ENCODE measurements around the gene ACOXL. TPM values are rescaled to one million over a fixed set of nuclear protein-coding genes. Genes with fewer than 3 reads are reported as not detected.

The ACOXL gene
- polyA plus RNA-seq, 4 donors = 0.06 to 0.56 TPM; not detected in 2

GRCh38 chr2:111135237-111135909 lies 403.0 kb downstream of the ACOXL start:
- no peak for FAIRE-seq
- Histone ChIP-seq H3K4me1 (ENCODE audit: control insufficient read depth in 3 of 3, insufficient read depth in 2 of 3, low read depth in 1 of 3, low read length in 2 of 3) (no peaks in the 10 kb centered on the region), H3K27ac (ENCODE audit: low read depth in 1 of 3, low read length in 2 of 3) (no peak overlapping the region), H3K4me3 (ENCODE audit: low read depth in 1 of 3, low read length in 3 of 3) (no peak overlapping the region), H3K27me3 (ENCODE audit: control insufficient read depth in 3 of 3, insufficient read depth in 3 of 3, low read length in 3 of 3) (no peaks in the 10 kb centered on the region), H3K36me3 (ENCODE audit: control insufficient read depth in 3 of 3, insufficient read depth in 2 of 3, low read depth in 1 of 3, low read length in 3 of 3) (peaks cover 0 to 32% (median 13%) of the 10 kb centered on the region in 3 donors), H3K9me3 (ENCODE audit: control insufficient read depth in 2 of 2, insufficient read depth in 1 of 2, low read depth in 1 of 2, low read length in 1 of 2) (no peaks in the 10 kb centered on the region)
- WGBS, 3 donors = 93 to 96% (median 93%) methylated on average over 3 of the region's 3 CpGs
- no peak for DNase-seq

GRCh38 chr2:111135910-111136297 lies 403.5 kb downstream of the ACOXL start:
- Histone ChIP-seq H3K27me3 (ENCODE audit: control insufficient read depth in 3 of 3, insufficient read depth in 3 of 3, low read length in 3 of 3) (no peaks in the 10 kb centered on the region), H3K27ac (ENCODE audit: low read depth in 1 of 3, low read length in 2 of 3) (no peak overlapping the region), H3K4me3 (ENCODE audit: low read depth in 1 of 3, low read length in 3 of 3) (no peak overlapping the region), H3K36me3 (ENCODE audit: control insufficient read depth in 3 of 3, insufficient read depth in 2 of 3, low read depth in 1 of 3, low read length in 3 of 3) (peaks cover 0 to 34% (median 13%) of the 10 kb centered on the region in 3 donors), H3K9me3 (ENCODE audit: control insufficient read depth in 2 of 2, insufficient read depth in 1 of 2, low read depth in 1 of 2, low read length in 1 of 2) (peaks cover 0 to 2% of the 10 kb centered on the region in 2 donors), H3K4me1 (ENCODE audit: control insufficient read depth in 3 of 3, insufficient read depth in 2 of 3, low read depth in 1 of 3, low read length in 2 of 3) (no peaks in the 10 kb centered on the region)
- no peak for DNase-seq
- FAIRE-seq = no peak
- 72 to 78% (median 78%) methylated on average over 9 of the region's 9 CpGs for WGBS, 3 donors

- Histone ChIP-seq H3K27ac (ENCODE audit: low read depth in 1 of 3, low read length in 2 of 3) (no peak overlapping the region), H3K27me3 (ENCODE audit: control insufficient read depth in 3 of 3, insufficient read depth in 3 of 3, low read length in 3 of 3) (no peaks in the 10 kb centered on the region), H3K4me3 (ENCODE audit: low read depth in 1 of 3, low read length in 3 of 3) (no peak overlapping the region), H3K9me3 (ENCODE audit: control insufficient read depth in 2 of 2, insufficient read depth in 1 of 2, low read depth in 1 of 2, low read length in 1 of 2) (peaks cover 0 to 3% of the 10 kb centered on the region in 2 donors), H3K36me3 (ENCODE audit: control insufficient read depth in 3 of 3, insufficient read depth in 2 of 3, low read depth in 1 of 3, low read length in 3 of 3) (peaks cover 0 to 43% (median 10%) of the 10 kb centered on the region in 3 donors), H3K4me1 (ENCODE audit: control insufficient read depth in 3 of 3, insufficient read depth in 2 of 3, low read depth in 1 of 3, low read length in 2 of 3) (no peaks in the 10 kb centered on the region)
- WGBS, 3 donors = 83 to 93% (median 88%) methylated on average over 5 of the region's 5 CpGs
- DNase-seq (no peak), FAIRE-seq (no peak)
These were observed 406.5 kb downstream of the ACOXL start for GRCh38 chr2:111138839-111139238.

DNA sequence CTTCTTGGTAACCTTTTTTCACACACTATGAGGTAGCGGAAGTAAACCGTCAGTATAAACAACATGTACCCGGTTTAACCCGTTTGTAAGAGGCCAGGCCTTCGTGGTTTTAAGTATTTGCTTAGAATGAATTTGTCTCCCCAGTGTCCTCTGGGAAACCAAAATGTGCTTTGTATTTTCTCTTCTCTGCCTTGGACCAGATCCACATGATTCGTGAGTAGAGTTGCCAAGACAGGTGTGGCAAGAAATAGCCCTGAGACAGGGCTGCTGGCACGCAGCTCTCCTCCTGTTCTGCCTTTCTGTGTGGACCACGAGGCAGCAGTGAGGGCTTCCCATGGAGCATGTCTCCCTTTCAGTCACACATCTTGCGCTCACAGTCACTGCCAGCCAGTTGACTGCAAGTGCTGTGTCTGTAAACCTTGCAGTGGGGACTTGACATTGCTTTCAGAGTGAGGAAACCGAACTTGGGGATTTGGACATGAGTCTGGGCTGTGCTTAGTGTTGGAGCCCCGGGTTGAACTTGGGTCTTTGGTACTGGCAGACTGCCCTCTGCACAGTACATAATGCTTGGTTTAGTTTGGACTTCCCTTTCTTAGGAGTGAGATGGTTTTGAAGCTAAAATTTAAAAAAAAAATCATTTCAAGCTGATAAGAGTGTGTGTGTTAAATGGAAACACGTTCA lies 407.4 kb downstream of the ACOXL start:
- DNase-seq (no peak), FAIRE-seq (no peak)
- Histone ChIP-seq H3K9me3 (ENCODE audit: control insufficient read depth in 2 of 2, insufficient read depth in 1 of 2, low read depth in 1 of 2, low read length in 1 of 2) (peaks cover 0 to 3% of the 10 kb centered on the region in 2 donors), H3K27ac (ENCODE audit: low read depth in 1 of 3, low read length in 2 of 3) (no peak overlapping the region), H3K27me3 (ENCODE audit: control insufficient read depth in 3 of 3, insufficient read depth in 3 of 3, low read length in 3 of 3) (no peaks in the 10 kb centered on the region), H3K36me3 (ENCODE audit: control insufficient read depth in 3 of 3, insufficient read depth in 2 of 3, low read depth in 1 of 3, low read length in 3 of 3) (peaks cover 0 to 45% (median 13%) of the 10 kb centered on the region in 3 donors), H3K4me1 (ENCODE audit: control insufficient read depth in 3 of 3, insufficient read depth in 2 of 3, low read depth in 1 of 3, low read length in 2 of 3) (no peaks in the 10 kb centered on the region), H3K4me3 (ENCODE audit: low read depth in 1 of 3, low read length in 3 of 3) (no peak overlapping the region)
- WGBS, 3 donors = 39 to 69% (median 48%) methylated on average over 12 of the region's 12 CpGs

- no peak overlapping the region for H3K4me3 ChIP-seq (ENCODE audit: low read depth in 1 of 3, low read length in 3 of 3)
- FAIRE-seq (no peak), DNase-seq (no peak)
- H3K9me3 ChIP-seq (ENCODE audit: control insufficient read depth in 2 of 2, insufficient read depth in 1 of 2, low read depth in 1 of 2, low read length in 1 of 2) = peaks cover 0 to 3% of the 10 kb centered on the region in 2 donors
- no peak overlapping the region for H3K27ac ChIP-seq (ENCODE audit: low read depth in 1 of 3, low read length in 2 of 3)
- H3K27me3 ChIP-seq (ENCODE audit: control insufficient read depth in 3 of 3, insufficient read depth in 3 of 3, low read length in 3 of 3) = no peaks in the 10 kb centered on the region
- peaks cover 0 to 39% (median 13%) of the 10 kb centered on the region in 3 donors for H3K36me3 ChIP-seq (ENCODE audit: control insufficient read depth in 3 of 3, insufficient read depth in 2 of 3, low read depth in 1 of 3, low read length in 3 of 3)
- no peaks in the 10 kb centered on the region for H3K4me1 ChIP-seq (ENCODE audit: control insufficient read depth in 3 of 3, insufficient read depth in 2 of 3, low read depth in 1 of 3, low read length in 2 of 3)
- 95 to 98% (median 96%) methylated on average over 4 of the region's 4 CpGs for WGBS, 3 donors
These were observed 408.4 kb downstream of the ACOXL start for GRCh38 chr2:111140815-111141214.

DNA sequence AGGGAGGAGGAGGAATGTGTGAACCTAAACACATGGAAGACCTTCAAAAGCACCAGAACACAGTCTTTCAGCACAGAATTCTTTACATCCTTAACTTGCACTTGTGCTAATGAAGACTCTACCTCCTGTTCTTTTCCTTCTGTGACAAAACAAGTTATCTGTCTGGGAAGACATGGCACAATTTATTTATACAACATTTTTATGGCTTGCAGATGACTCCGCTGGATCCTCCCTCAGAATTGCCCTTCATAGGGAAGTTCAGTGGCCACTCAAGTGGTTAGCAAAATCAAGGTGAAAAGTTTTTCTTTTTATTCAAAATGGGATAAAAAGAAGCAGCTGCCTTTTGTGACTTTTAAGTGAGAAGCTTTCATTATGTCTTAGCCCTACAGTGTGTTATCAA lies 409.7 kb downstream of the ACOXL start:
- Histone ChIP-seq H3K36me3 (ENCODE audit: control insufficient read depth in 3 of 3, insufficient read depth in 2 of 3, low read depth in 1 of 3, low read length in 3 of 3) (peaks cover 0 to 33% (median 14%) of the 10 kb centered on the region in 3 donors), H3K9me3 (ENCODE audit: control insufficient read depth in 2 of 2, insufficient read depth in 1 of 2, low read depth in 1 of 2, low read length in 1 of 2) (peaks cover 0 to 3% of the 10 kb centered on the region in 2 donors), H3K27ac (ENCODE audit: low read depth in 1 of 3, low read length in 2 of 3) (no peak overlapping the region), H3K27me3 (ENCODE audit: control insufficient read depth in 3 of 3, insufficient read depth in 3 of 3, low read length in 3 of 3) (no peaks in the 10 kb centered on the region), H3K4me3 (ENCODE audit: low read depth in 1 of 3, low read length in 3 of 3) (no peak overlapping the region), H3K4me1 (ENCODE audit: control insufficient read depth in 3 of 3, insufficient read depth in 2 of 3, low read depth in 1 of 3, low read length in 2 of 3) (no peaks in the 10 kb centered on the region)
- FAIRE-seq (no peak), DNase-seq (no peak)
- 94 to 97% (median 94%) methylated on average over 1 of the region's 1 CpG for WGBS, 3 donors

DNA sequence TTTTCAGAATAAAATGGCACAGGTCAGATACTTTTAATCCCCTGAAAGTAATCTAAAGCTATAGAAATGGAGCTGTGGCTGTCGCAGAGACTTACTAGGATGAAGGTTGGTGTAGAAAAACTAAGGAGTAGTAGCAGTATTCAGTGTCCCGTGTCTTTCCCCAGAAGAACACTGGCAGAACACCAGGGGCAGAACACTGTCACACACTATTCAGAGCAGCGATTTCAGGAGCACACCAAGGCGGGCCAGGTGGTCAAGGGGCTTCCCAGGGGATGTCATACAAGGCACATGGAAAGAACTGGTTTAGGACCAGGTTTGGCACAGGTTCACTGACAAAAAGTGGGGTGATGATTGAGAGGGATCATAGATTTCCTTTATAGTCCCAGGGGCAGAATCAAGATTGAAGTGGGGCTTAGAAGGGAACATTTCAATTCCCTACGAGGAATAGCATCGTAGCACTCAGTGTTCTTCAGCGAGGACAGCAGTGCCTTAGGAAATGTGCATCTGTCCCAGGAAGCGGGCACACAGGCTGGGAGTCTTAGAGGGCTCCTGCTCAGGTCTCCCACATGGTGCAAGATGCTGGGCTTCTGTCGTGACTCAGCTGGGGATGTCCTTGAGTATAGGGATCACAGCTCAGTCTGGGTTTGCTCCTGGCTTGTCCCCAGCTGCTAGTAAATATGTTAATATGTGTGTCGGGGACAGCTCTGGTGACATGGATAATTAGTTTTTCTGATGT lies 410.9 kb downstream of the ACOXL start:
- H3K27ac ChIP-seq (ENCODE audit: low read depth in 1 of 3, low read length in 2 of 3) = no peak overlapping the region
- H3K9me3 ChIP-seq (ENCODE audit: control insufficient read depth in 2 of 2, insufficient read depth in 1 of 2, low read depth in 1 of 2, low read length in 1 of 2) = peaks cover 0 to 3% of the 10 kb centered on the region in 2 donors
- H3K4me1 ChIP-seq (ENCODE audit: control insufficient read depth in 3 of 3, insufficient read depth in 2 of 3, low read depth in 1 of 3, low read length in 2 of 3) = no peaks in the 10 kb centered on the region
- no peaks in the 10 kb centered on the region for H3K27me3 ChIP-seq (ENCODE audit: control insufficient read depth in 3 of 3, insufficient read depth in 3 of 3, low read length in 3 of 3)
- H3K36me3 ChIP-seq (ENCODE audit: control insufficient read depth in 3 of 3, insufficient read depth in 2 of 3, low read depth in 1 of 3, low read length in 3 of 3) = peaks cover 0 to 29% (median 14%) of the 10 kb centered on the region in 3 donors
- H3K4me3 ChIP-seq (ENCODE audit: low read depth in 1 of 3, low read length in 3 of 3) = no peak overlapping the region
- WGBS, 3 donors = 90 to 94% (median 93%) methylated on average over 10 of the region's 10 CpGs
- FAIRE-seq (no peak), DNase-seq (no peak)

- no peak overlapping the region for H3K4me3 ChIP-seq (ENCODE audit: low read depth in 1 of 3, low read length in 3 of 3)
- DNase-seq (no peak), FAIRE-seq (no peak)
- no peaks in the 10 kb centered on the region for H3K27me3 ChIP-seq (ENCODE audit: control insufficient read depth in 3 of 3, insufficient read depth in 3 of 3, low read length in 3 of 3)
- 71 to 84% (median 82%) methylated on average over 1 of the region's 1 CpG for WGBS, 3 donors
- no peak overlapping the region for H3K27ac ChIP-seq (ENCODE audit: low read depth in 1 of 3, low read length in 2 of 3)
- H3K9me3 ChIP-seq (ENCODE audit: control insufficient read depth in 2 of 2, insufficient read depth in 1 of 2, low read depth in 1 of 2, low read length in 1 of 2) = peaks cover 0 to 3% of the 10 kb centered on the region in 2 donors
- H3K4me1 ChIP-seq (ENCODE audit: control insufficient read depth in 3 of 3, insufficient read depth in 2 of 3, low read depth in 1 of 3, low read length in 2 of 3) = no peaks in the 10 kb centered on the region
- peaks cover 0 to 24% (median 12%) of the 10 kb centered on the region in 3 donors for H3K36me3 ChIP-seq (ENCODE audit: control insufficient read depth in 3 of 3, insufficient read depth in 2 of 3, low read depth in 1 of 3, low read length in 3 of 3)
These were observed 411.4 kb downstream of the ACOXL start for GRCh38 chr2:111143843-111144198.

Data from small intestine (tissue), 7 donors.